GM10266 (cell line): ENCODE data around the gene DLX1.

Source experiments
- DNase-seq: peaks from one replicate; pipeline ENCODE4 v3.0.0; 2012; ENCODE audit errors: extremely low spot score
- CTCF ChIP-seq: IDR thresholded peaks from 2 replicates; pipeline ENCODE4 v1.5.1; 2012; ENCODE audit warnings: mild to moderate bottlenecking, low read depth; ENCODE audit not compliant: control insufficient read depth, insufficient read depth; ENCODE audit errors: missing control alignments

DLX1 gene

GRCh38 chr2:172114579-172114978 is 29.3 kb downstream of the DLX1 start:
- DNase-seq: no peak
- TF ChIP-seq CTCF: no peak

- no peak for TF ChIP-seq CTCF
These were observed 30.8 kb downstream of the DLX1 start for GRCh38 chr2:172116107-172116506.

GRCh38 chr2:172119089-172119488 is 33.8 kb downstream of the DLX1 start:
- DNase-seq: no peak

More at GRCh38 chr2:172116107-172116506, 30.8 kb downstream of the DLX1 start:
- DNase-seq: no peak

GRCh38 chr2:172120118-172120517 is 34.8 kb downstream of the DLX1 start:
- DNase-seq: no peak
- TF ChIP-seq CTCF: no peak

More at GRCh38 chr2:172119089-172119488, 33.8 kb downstream of the DLX1 start:
- TF ChIP-seq CTCF: no peak

GRCh38 chr2:172128484-172128883 is 43.2 kb downstream of the DLX1 start:
- no peak for DNase-seq
- TF ChIP-seq CTCF: no peak

- no peak for DNase-seq
These were observed 44.1 kb downstream of the DLX1 start for GRCh38 chr2:172129404-172129803.

GRCh38 chr2:172131713-172132555 is 46.6 kb downstream of the DLX1 start:
- no peak for TF ChIP-seq CTCF
- no peak for DNase-seq

More at GRCh38 chr2:172129404-172129803, 44.1 kb downstream of the DLX1 start:
- TF ChIP-seq CTCF: no peak
